AG04449 (cell line): ENCODE measurements around the gene LAMA2.

Experiments
- CTCF ChIA-PET: fragments of 350-600 bp; formaldehyde crosslinking; extraction: SDS; loops from one replicate; lab custom pipeline; 2021; ENCODE audit warnings: antibody characterized with exemption; lab: Yijun Ruan, JAX
- POLR2A ChIA-PET: fragments of 400-600, 350-600 bp; formaldehyde crosslinking; extraction: SDS; loops from one replicate; lab custom pipeline; 2020; ENCODE audit warnings: antibody characterized with exemption, inconsistent platforms; lab: Yijun Ruan, JAX
- DNase-seq: peaks from one replicate; pipeline ENCODE4 v3.0.0-alpha.2; 2010; ENCODE audit warnings: low read depth, low spot score
- H3K4me3 ChIP-seq: 2 replicates; pipeline ENCODE4 v1.5.1; 2011; ENCODE audit warnings: low read depth, mild to moderate bottlenecking, control low read depth, low read length
- TF ChIP-seq, protein P1 (sequence below): IDR thresholded peaks from one replicate; pipeline ENCODE4 v1.5.1; 2011; ENCODE audit warnings: mild to moderate bottlenecking, moderate library complexity, low read length, control low read depth, inconsistent platforms; ENCODE audit not compliant: insufficient read depth; ENCODE audit errors: missing control alignments

LAMA2 gene

GRCh38 chr6:129102741-129103140 lies 219.8 kb downstream of the LAMA2 start:
- POLR2A ChIA-PET = no interaction called here
- TF ChIP-seq, protein P1, sequence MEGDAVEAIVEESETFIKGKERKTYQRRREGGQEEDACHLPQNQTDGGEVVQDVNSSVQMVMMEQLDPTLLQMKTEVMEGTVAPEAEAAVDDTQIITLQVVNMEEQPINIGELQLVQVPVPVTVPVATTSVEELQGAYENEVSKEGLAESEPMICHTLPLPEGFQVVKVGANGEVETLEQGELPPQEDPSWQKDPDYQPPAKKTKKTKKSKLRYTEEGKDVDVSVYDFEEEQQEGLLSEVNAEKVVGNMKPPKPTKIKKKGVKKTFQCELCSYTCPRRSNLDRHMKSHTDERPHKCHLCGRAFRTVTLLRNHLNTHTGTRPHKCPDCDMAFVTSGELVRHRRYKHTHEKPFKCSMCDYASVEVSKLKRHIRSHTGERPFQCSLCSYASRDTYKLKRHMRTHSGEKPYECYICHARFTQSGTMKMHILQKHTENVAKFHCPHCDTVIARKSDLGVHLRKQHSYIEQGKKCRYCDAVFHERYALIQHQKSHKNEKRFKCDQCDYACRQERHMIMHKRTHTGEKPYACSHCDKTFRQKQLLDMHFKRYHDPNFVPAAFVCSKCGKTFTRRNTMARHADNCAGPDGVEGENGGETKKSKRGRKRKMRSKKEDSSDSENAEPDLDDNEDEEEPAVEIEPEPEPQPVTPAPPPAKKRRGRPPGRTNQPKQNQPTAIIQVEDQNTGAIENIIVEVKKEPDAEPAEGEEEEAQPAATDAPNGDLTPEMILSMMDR = no peak
- no peak overlapping the region for H3K4me3 ChIP-seq
- DNase-seq = no peak
- CTCF ChIA-PET = no interaction called here

- POLR2A ChIA-PET = no interaction called here
- CTCF ChIA-PET = interaction anchor here (0.7 to 1.3 kb wide), 3 partner anchors 12 to 27 kb away, joined by 3 to 4 read pairs (median 4); no protein-coding TSS in a partner anchor
- DNase-seq = peak; percentile 9
- H3K4me3 ChIP-seq = no peak overlapping the region
- TF ChIP-seq, protein P1 = no peak
These were observed 221.2 kb downstream of the LAMA2 start for GRCh38 chr6:129104131-129104530.

DNA sequence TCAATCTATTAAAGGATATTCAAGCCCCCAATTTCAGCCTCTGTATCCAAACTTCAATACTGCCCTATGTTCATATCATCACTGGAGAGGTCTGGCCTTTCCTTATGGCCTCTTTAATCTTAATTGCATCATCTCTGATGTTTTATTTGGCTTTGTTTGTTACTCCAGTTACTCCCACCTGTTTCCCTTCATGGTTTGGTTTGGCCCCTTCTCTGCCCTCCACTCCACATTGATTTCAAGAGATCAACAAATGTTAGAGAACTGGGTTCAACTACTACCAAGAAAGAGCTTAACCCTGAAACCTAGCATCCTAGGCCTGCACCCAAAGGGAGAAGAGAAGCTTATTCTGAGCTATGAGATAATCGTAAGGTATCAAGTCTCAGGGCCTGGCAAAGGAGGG lies 221.6 kb downstream of the LAMA2 start:
- H3K4me3 ChIP-seq = no peak overlapping the region
- DNase-seq = no peak
- TF ChIP-seq, protein P1 = no peak
- ChIA-PET POLR2A (no interaction called here), CTCF (interaction anchor here (0.7 to 1.3 kb wide), 3 partner anchors 13 to 27 kb away, joined by 3 to 4 read pairs (median 4); no protein-coding TSS in a partner anchor)

DNA sequence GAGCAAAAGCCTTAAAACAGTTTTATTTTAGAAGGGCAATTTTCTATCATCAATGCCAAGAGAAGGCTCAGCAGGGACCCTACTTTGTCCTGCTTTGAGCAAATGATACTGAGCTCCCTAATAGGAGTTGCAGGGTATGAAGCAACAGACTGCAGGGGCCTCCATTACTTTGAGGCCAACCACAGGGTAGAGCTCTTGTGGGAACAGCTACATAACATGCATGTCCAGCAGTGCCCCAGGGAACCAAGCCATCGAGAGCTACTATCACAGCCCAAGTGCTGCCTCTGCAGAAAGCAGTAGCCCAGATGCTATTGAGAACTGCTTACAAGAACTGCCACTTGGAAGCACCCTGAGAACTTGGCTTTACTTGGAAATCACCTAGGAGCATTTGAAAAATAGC lies 222.1 kb downstream of the LAMA2 start:
- POLR2A ChIA-PET = no interaction called here
- CTCF ChIA-PET = interaction anchor here (0.7 to 1.3 kb wide), 3 partner anchors 13 to 28 kb away, joined by 3 to 4 read pairs (median 4); no protein-coding TSS in a partner anchor
- no peak overlapping the region for H3K4me3 ChIP-seq
- no peak for DNase-seq
- TF ChIP-seq, protein P1 = no peak

DNA sequence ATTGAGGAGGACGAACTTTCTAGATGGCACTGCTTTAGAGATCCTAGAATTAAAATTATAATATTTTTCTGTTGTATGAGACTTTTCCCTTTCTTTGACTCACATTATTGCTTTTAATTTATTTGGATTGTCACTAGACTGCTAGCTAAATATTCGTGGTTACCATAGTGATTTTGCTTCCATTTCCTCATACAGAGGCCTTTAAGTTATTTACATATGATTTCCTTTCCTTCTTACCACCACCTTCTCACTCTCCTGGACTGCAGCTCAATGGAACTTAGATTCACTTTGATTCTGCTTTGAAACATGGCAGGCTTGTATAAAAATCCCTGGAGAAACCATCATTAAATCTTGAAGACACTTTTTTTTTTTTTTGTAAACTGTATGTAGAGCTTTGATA lies 222.9 kb downstream of the LAMA2 start:
- no peak for DNase-seq
- TF ChIP-seq, protein P1 = no peak
- H3K4me3 ChIP-seq = no peak overlapping the region
- ChIA-PET POLR2A (no interaction called here), CTCF (no interaction called here)

DNA sequence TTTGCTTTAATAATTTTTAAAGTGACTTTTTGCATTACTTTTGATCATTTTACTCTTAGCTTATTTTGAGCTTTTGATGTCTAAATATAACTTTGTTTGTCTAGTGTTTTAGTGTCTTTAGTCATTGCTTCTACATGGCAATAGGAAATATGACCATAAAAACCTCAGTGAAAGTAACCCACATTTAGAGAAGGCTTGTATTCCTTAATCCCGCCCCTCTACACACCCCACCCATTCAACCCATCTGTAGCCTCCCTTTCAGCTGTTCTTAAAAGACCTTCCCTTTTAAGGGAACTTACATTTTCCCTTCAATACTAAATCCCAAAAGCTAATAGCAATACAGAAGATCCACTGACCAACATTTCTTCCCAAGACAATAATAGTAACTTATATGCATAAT lies 225.4 kb downstream of the LAMA2 start:
- CTCF ChIA-PET = no interaction called here
- TF ChIP-seq, protein P1 = no peak
- POLR2A ChIA-PET = no interaction called here
- no peak overlapping the region for H3K4me3 ChIP-seq
- no peak for DNase-seq
